GM12892 (cell line): ENCODE results near the gene DAGLA.

Experiments
- POLR2A ChIP-seq: IDR thresholded peaks from 2 replicates; pipeline ENCODE4 v1.6.1; 2011; ENCODE audit warnings: low read depth, low read length, control low read depth
- POLR2AphosphoS5 ChIP-seq: IDR thresholded peaks from 2 replicates; pipeline ENCODE4 v1.6.1; 2011; ENCODE audit warnings: low read depth, low read length, control low read depth
- TAF1 ChIP-seq: IDR thresholded peaks from 2 replicates; pipeline ENCODE4 v1.6.1; 2011; ENCODE audit warnings: low read depth, mild to moderate bottlenecking, control low read depth, low read length, borderline replicate concordance

DNA sequence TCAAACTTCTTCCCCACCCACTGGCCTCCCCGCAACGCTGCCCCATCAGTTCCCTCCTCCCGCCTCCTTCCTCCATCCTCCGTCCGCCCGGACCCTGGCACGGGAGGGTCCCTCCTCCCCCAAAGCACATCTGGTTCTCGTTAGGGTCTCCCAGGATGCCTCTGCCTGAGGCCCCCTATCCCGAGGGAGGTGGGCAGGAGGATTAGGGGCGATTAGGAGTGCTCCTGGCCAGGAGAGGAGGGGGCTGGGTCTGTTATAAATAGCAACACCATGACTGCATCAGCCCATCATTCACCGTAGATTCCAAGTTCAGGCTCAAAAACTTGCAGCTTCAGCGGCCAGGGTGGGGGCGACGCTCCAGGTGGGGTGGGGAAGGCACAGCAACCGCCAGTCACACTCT is 82.6 kb downstream of the DAGLA start:
- no peak for TF ChIP-seq POLR2AphosphoS5
- no peak for TF ChIP-seq POLR2A
- TF ChIP-seq TAF1 = no peak
